HEK293 (cell line): ENCODE measurements around the gene SRL.

Experiments
- GFI1B ChIP-seq: fragments of 450-650 bp; formaldehyde crosslinking; IDR thresholded peaks from 2 replicates; pipeline ENCODE4 v1.5.1; 2016; ENCODE audit warnings: missing biosample characterization, missing genetic modification characterization
- GLIS1 ChIP-seq: fragments of 450-650 bp; formaldehyde crosslinking; IDR thresholded peaks from 2 replicates; pipeline ENCODE4 v1.5.1; 2016; ENCODE audit warnings: missing biosample characterization, missing genetic modification characterization
- KLF1 ChIP-seq: fragments of 450-650 bp; formaldehyde crosslinking; IDR thresholded peaks from 2 replicates; pipeline ENCODE4 v1.5.1; 2016; ENCODE audit warnings: missing biosample characterization, missing genetic modification characterization
- KLF17 ChIP-seq: fragments of 450-650 bp; formaldehyde crosslinking; IDR thresholded peaks from 2 replicates; pipeline ENCODE4 v1.5.1; 2016; ENCODE audit warnings: missing biosample characterization, missing genetic modification characterization
- OSR2 ChIP-seq: fragments of 450-650 bp; formaldehyde crosslinking; IDR thresholded peaks from 2 replicates; pipeline ENCODE4 v1.5.1; 2016; ENCODE audit warnings: missing biosample characterization, missing genetic modification characterization
- PRDM1 ChIP-seq: fragments of 450-650 bp; formaldehyde crosslinking; IDR thresholded peaks from 2 replicates; pipeline ENCODE4; 2016; ENCODE audit warnings: missing biosample characterization, missing genetic modification characterization
- PRDM10 ChIP-seq: fragments of 450-650 bp; formaldehyde crosslinking; IDR thresholded peaks from 2 replicates; pipeline ENCODE4 v1.5.1; 2016; ENCODE audit warnings: missing biosample characterization, missing genetic modification characterization
- PRDM4 ChIP-seq: fragments of 450-650 bp; formaldehyde crosslinking; IDR thresholded peaks from 2 replicates; pipeline ENCODE4 v1.5.1; 2017; ENCODE audit warnings: missing biosample characterization, missing genetic modification characterization
- REST ChIP-seq: fragments of 450-650 bp; formaldehyde crosslinking; IDR thresholded peaks from 2 replicates; pipeline ENCODE4 v1.5.1; 2016; ENCODE audit warnings: missing biosample characterization, missing genetic modification characterization
- SCRT2 ChIP-seq: fragments of 450-650 bp; formaldehyde crosslinking; IDR thresholded peaks from 2 replicates; pipeline ENCODE4 v1.5.1; 2016; ENCODE audit warnings: missing biosample characterization, missing genetic modification characterization
- SP7 ChIP-seq: fragments of 450-650 bp; formaldehyde crosslinking; IDR thresholded peaks from 2 replicates; pipeline ENCODE4 v1.5.1; 2016; ENCODE audit warnings: missing biosample characterization, missing genetic modification characterization
- ZBTB7A ChIP-seq: fragments of 450-650 bp; formaldehyde crosslinking; IDR thresholded peaks from 2 replicates; pipeline ENCODE4 v1.5.1; 2016; ENCODE audit warnings: low read depth, missing biosample characterization, missing genetic modification characterization
- ZFHX2 ChIP-seq: fragments of 450-650 bp; formaldehyde crosslinking; conservative IDR thresholded peaks from 2 replicates; pipeline ENCODE4 v1.5.1; 2016; ENCODE audit warnings: missing biosample characterization, missing genetic modification characterization
- ZFP69B ChIP-seq: fragments of 450-650 bp; formaldehyde crosslinking; IDR thresholded peaks from 2 replicates; pipeline ENCODE4 v1.5.1; 2016; ENCODE audit warnings: missing biosample characterization, missing genetic modification characterization
- ZNF121 ChIP-seq: fragments of 450-650 bp; formaldehyde crosslinking; IDR thresholded peaks from 2 replicates; pipeline ENCODE4 v1.5.1; 2016; ENCODE audit warnings: missing biosample characterization, missing genetic modification characterization
- ZNF24 ChIP-seq: fragments of 450-650 bp; formaldehyde crosslinking; IDR thresholded peaks from 2 replicates; pipeline ENCODE4 v1.5.1; 2016; ENCODE audit warnings: missing biosample characterization, missing genetic modification characterization
- ZNF26 ChIP-seq: fragments of 450-650 bp; formaldehyde crosslinking; IDR thresholded peaks from 2 replicates; pipeline ENCODE4 v1.5.1; 2016; ENCODE audit warnings: missing biosample characterization, missing genetic modification characterization
- ZNF311 ChIP-seq: fragments of 450-650 bp; formaldehyde crosslinking; IDR thresholded peaks from 2 replicates; pipeline ENCODE4 v1.5.1; 2017; ENCODE audit warnings: missing biosample characterization, missing genetic modification characterization, borderline replicate concordance
- ZNF324 ChIP-seq: fragments of 450-650 bp; formaldehyde crosslinking; IDR thresholded peaks from 2 replicates; pipeline ENCODE4 v1.5.1; 2016; ENCODE audit warnings: missing biosample characterization, missing genetic modification characterization
- ZNF362 ChIP-seq: fragments of 450-650 bp; formaldehyde crosslinking; IDR thresholded peaks from 2 replicates; pipeline ENCODE4 v1.5.1; 2016; ENCODE audit warnings: missing biosample characterization, missing genetic modification characterization
- ZNF366 ChIP-seq: fragments of 450-650 bp; formaldehyde crosslinking; conservative IDR thresholded peaks from 2 replicates; pipeline ENCODE4 v1.5.1; 2016; ENCODE audit warnings: missing biosample characterization, missing genetic modification characterization
- ZNF600 ChIP-seq: fragments of 450-650 bp; formaldehyde crosslinking; IDR thresholded peaks from 2 replicates; pipeline ENCODE4 v1.5.1; 2016; ENCODE audit warnings: missing biosample characterization, missing genetic modification characterization
- ZNF623 ChIP-seq: fragments of 450-650 bp; formaldehyde crosslinking; IDR thresholded peaks from 2 replicates; pipeline ENCODE4 v1.5.1; 2016; ENCODE audit warnings: missing biosample characterization, missing genetic modification characterization
- ZSCAN5A ChIP-seq: fragments of 450-650 bp; formaldehyde crosslinking; IDR thresholded peaks from 2 replicates; pipeline ENCODE4 v1.5.1; 2016; ENCODE audit warnings: missing biosample characterization, missing genetic modification characterization

The SRL gene

GRCh38 chr16:4290236-4290830, 48.5 kb upstream of the SRL start (continued):
- peak; percentile 66; the same call in 1 of the 2 replicates for TF ChIP-seq KLF17 (tag by site-specific recombination)
- peak; percentile 72; the same call in 1 of the 2 replicates for TF ChIP-seq ZNF366 (tag by site-specific recombination)
- peak; percentile 81 for TF ChIP-seq PRDM4
- peak; percentile 86 for TF ChIP-seq SP7 (tag by site-specific recombination)
- peak; percentile 24; the same call in 1 of the 2 replicates for TF ChIP-seq GLIS1
- TF ChIP-seq ZSCAN5A (tag by site-specific recombination) = no peak
- TF ChIP-seq ZNF623 (tag by site-specific recombination) = no peak
- peak; percentile 47 for TF ChIP-seq REST (tag by site-specific recombination)
- peak; percentile 80 for TF ChIP-seq ZNF362 (tag by site-specific recombination)
- TF ChIP-seq ZNF24 (tag by site-specific recombination) = 0 out of 2 replicates have a peak, but pooled peaks have one; percentile 49
- TF ChIP-seq PRDM1 (tag by site-specific recombination) = peak; percentile 86
- no peak for TF ChIP-seq ZBTB7A (tag by site-specific recombination)
- no peak for TF ChIP-seq GFI1B (tag by site-specific recombination)
- TF ChIP-seq SCRT2 (tag by site-specific recombination) = no peak
- peak; percentile 16; the same call in 1 of the 2 replicates for TF ChIP-seq ZNF26
- peak; percentile 90 for TF ChIP-seq ZFP69B (tag by site-specific recombination)
- TF ChIP-seq PRDM10 (tag by site-specific recombination) = peak; percentile 58
- TF ChIP-seq ZNF600 (tag by site-specific recombination) = peak; percentile 36; the same call in 1 of the 2 replicates
- TF ChIP-seq ZNF311 (tag by site-specific recombination) = no peak
- TF ChIP-seq ZFHX2 = peak; percentile 48
- TF ChIP-seq KLF1 (tag by site-specific recombination) = no peak
- peak; percentile 98 for TF ChIP-seq OSR2 (tag by site-specific recombination)
- no peak for TF ChIP-seq ZNF121 (tag by site-specific recombination)
- TF ChIP-seq ZNF324 (tag by site-specific recombination) = peak; percentile 39; the same call in 1 of the 2 replicates
